GM18951 (cell line): ENCODE data around the gene COQ9.

Experiments
- POLR2A ChIP-seq: IDR thresholded peaks from 4 replicates; pipeline ENCODE4 v1.6.1; 2011; ENCODE audit warnings: mild to moderate bottlenecking; ENCODE audit not compliant: insufficient read length, insufficient read depth; ENCODE audit errors: extremely low read depth
- in situ Hi-C: fragments of 300-500 bp; cut with MboI; formaldehyde crosslinking; loops from one replicate; pipeline ENCODE4 v1.12.0; 2022; ENCODE audit warnings: low sequenced_read_pairs, mixed read lengths, inconsistent platforms; ENCODE audit not compliant: unreplicated experiment

Gene COQ9

DNA sequence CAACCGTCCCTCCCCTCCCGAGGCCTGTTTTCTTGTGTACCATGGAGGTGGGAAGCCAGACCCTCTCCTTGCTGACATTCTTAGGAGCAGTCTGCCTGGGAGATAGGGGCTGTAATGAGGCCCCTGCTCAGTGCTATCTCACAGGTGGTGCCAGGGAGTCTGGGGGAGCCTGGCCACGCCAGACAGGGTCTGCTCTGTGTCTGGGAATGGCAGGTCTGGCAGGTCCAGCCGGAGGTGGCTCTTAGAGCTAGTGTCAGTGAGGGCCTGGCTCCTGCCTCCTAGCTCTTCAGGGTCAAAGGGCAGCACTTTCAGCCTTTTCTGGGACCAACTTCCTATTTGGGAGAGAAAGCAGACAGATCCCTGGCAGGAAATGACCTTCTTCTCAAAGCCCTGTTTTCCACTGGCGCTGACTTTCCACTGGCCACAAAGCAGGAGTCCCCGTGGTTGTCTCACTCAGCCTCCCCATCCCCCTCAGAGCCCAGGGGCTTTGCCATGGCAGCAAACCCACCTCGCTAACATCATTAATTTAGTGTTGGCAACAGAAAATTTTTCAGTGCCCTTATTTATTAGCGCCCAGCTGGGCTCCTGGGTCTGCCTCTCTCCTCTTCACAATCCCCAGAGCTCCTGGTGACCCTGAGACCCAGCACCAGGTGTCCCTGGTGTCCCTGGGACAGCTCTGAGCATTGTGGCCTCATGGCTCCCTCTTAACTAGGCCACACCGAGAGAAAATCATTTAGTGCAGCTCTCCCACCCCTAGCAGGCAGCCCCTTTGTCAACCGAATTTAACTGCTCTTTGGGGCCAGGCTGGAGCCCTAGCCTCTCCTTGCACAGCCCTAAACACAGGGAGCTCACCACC is 63.0 kb downstream of the COQ9 start:
- in situ Hi-C loops: no loop called here
- TF ChIP-seq POLR2A: no peak
